Nephron (organoid): ENCODE results near the gene CD2.

ENCODE experiments used
- H3K27ac Mint-ChIP-seq, 3 experiments: 2 replicates each; pipeline ENCODE4 v1.8.0; 2020; ENCODE audit warnings: mixed read lengths in 3 of 3, mild to moderate bottlenecking in 2 of 3, moderate library complexity in 1 of 3
- H3K27me3 Mint-ChIP-seq: 2 replicates; pipeline ENCODE4 v1.8.0; 2021; ENCODE audit warnings: low read depth, mild to moderate bottlenecking, moderate library complexity, mixed read lengths
- H3K36me3 Mint-ChIP-seq: 2 replicates; pipeline ENCODE4 v1.8.0; 2020; ENCODE audit warnings: low read depth, mixed read lengths
- H3K4me1 Mint-ChIP-seq: 2 replicates; pipeline ENCODE4 v1.8.0; 2020; ENCODE audit warnings: mixed read lengths
- H3K4me3 Mint-ChIP-seq, 3 experiments: 2 replicates each; pipeline ENCODE4 v1.8.0; 2020; ENCODE audit warnings: mild to moderate bottlenecking in 3 of 3, mixed read lengths in 3 of 3, moderate library complexity in 2 of 3
- H3K9me3 Mint-ChIP-seq: 2 replicates; pipeline ENCODE4 v1.8.0; 2020; ENCODE audit warnings: mixed read lengths
- TF ChIP-seq, protein P1 (sequence below), 3 experiments: fragments of 200-600 bp; sonication (generic); IDR thresholded peaks; one replicate each; pipeline ENCODE4 v1.5.0; 2021; ENCODE audit warnings: antibody characterized with exemption in 3 of 3; ENCODE audit not compliant: unreplicated experiment in 3 of 3

CD2 gene

DNA sequence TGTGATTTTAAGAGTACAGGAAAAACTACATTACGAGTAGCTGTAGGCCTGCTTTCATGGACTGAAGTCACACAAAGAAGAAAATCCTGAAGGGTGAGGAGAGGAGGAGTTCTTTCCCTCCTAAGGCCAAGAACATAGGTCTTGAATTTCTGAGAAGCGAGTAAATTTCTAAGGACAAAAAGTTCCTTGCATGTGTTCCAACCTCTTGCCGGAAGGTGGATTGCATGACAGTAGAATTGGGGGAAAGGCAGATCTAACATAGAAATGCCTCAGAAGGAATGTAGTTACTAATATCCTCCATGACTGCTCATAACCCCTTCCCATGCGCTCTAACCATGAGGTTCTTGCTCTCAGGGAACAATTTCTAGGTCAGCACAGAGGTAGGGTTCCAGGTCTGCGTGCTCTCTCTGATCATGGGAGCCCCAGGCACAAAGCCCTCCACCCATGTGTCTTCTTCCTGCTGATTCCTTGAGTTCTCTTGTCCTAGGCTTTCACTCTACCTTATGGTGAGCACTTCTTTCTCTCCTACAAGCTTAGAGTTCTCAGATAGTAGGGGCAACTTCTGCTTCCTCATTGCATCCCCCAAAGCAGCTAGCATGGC is 13.7 kb downstream of the CD2 start:
- H3K27me3 Mint-ChIP-seq, result no peaks in the 10 kb centered on the region
- no peaks in the 10 kb centered on the region for H3K9me3 Mint-ChIP-seq
- TF ChIP-seq, protein P1, sequence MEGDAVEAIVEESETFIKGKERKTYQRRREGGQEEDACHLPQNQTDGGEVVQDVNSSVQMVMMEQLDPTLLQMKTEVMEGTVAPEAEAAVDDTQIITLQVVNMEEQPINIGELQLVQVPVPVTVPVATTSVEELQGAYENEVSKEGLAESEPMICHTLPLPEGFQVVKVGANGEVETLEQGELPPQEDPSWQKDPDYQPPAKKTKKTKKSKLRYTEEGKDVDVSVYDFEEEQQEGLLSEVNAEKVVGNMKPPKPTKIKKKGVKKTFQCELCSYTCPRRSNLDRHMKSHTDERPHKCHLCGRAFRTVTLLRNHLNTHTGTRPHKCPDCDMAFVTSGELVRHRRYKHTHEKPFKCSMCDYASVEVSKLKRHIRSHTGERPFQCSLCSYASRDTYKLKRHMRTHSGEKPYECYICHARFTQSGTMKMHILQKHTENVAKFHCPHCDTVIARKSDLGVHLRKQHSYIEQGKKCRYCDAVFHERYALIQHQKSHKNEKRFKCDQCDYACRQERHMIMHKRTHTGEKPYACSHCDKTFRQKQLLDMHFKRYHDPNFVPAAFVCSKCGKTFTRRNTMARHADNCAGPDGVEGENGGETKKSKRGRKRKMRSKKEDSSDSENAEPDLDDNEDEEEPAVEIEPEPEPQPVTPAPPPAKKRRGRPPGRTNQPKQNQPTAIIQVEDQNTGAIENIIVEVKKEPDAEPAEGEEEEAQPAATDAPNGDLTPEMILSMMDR (IDR thresholded peaks at IDR 0.05; ENCODE audit: unreplicated experiment in 3 of 3), result no peak
- no peaks in the 10 kb centered on the region for H3K36me3 Mint-ChIP-seq
- peaks cover 9% of the 10 kb centered on the region for H3K4me1 Mint-ChIP-seq
- no peak overlapping the region for H3K4me3 Mint-ChIP-seq
- no peak overlapping the region for H3K27ac Mint-ChIP-seq

DNA sequence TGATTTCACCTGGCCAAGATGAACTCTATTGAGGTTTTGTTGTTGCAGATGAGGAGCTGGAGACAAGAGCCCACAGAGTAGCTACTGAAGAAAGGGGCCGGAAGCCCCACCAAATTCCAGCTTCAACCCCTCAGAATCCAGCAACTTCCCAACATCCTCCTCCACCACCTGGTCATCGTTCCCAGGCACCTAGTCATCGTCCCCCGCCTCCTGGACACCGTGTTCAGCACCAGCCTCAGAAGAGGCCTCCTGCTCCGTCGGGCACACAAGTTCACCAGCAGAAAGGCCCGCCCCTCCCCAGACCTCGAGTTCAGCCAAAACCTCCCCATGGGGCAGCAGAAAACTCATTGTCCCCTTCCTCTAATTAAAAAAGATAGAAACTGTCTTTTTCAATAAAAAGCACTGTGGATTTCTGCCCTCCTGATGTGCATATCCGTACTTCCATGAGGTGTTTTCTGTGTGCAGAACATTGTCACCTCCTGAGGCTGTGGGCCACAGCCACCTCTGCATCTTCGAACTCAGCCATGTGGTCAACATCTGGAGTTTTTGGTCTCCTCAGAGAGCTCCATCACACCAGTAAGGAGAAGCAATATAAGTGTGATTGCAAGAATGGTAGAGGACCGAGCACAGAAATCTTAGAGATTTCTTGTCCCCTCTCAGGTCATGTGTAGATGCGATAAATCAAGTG is 14.3 kb downstream of the CD2 start:
- H3K9me3 Mint-ChIP-seq, result peaks cover 5% of the 10 kb centered on the region
- H3K36me3 Mint-ChIP-seq, result no peaks in the 10 kb centered on the region
- no peaks in the 10 kb centered on the region for H3K27me3 Mint-ChIP-seq
- H3K4me1 Mint-ChIP-seq, result peaks cover 2% of the 10 kb centered on the region
- H3K27ac Mint-ChIP-seq, result no peak overlapping the region
- H3K4me3 Mint-ChIP-seq, result no peak overlapping the region
- TF ChIP-seq, protein P1 (IDR thresholded peaks at IDR 0.05; ENCODE audit: unreplicated experiment in 3 of 3), result no peak

DNA sequence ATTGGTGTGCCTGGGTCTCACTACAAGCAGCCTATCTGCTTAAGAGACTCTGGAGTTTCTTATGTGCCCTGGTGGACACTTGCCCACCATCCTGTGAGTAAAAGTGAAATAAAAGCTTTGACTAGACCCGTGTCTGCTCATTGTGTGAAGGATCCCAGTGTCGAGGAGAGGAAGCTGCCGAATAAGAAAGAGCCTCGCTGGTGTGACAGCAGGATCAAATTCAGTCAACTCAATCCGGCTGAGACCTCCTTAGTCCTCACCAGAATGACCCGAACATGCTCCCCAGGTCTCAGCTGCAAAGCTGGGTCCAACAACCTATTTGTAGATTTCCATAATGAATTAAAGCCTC is 14.8 kb downstream of the CD2 start:
- Mint-ChIP-seq H3K36me3 (no peaks in the 10 kb centered on the region), H3K27me3 (no peaks in the 10 kb centered on the region), H3K27ac (no peak overlapping the region), H3K4me3 (no peak overlapping the region), H3K9me3 (peaks cover 6% of the 10 kb centered on the region), H3K4me1 (no peaks in the 10 kb centered on the region)
- TF ChIP-seq, protein P1 (IDR thresholded peaks at IDR 0.05; ENCODE audit: unreplicated experiment in 3 of 3), result no peak

DNA sequence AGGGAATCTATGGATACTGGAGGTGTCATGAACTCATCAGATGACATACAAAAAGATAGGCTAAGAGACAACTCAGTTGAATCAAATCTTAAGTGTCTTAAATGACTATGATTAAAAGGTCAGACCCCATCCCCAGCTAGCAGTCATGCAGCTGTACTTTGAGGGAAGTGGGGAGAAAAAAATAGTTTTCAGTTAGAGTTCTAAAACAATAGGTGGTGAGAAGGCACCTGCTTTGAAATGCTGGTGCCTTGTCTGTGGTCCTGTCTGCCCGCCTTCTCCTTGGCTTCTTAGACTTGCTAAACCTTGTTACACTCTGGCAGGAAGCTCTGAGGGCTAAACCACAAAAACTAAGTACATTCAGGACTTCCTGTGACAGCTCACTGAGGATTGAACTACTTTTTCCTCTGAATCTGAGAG is 15.3 kb downstream of the CD2 start:
- TF ChIP-seq, protein P1 (IDR thresholded peaks at IDR 0.05; ENCODE audit: unreplicated experiment in 3 of 3), result no peak
- Mint-ChIP-seq H3K27me3 (no peaks in the 10 kb centered on the region), H3K36me3 (no peaks in the 10 kb centered on the region), H3K27ac (no peak overlapping the region), H3K4me1 (no peaks in the 10 kb centered on the region), H3K9me3 (peaks cover 11% of the 10 kb centered on the region), H3K4me3 (no peak overlapping the region)

DNA sequence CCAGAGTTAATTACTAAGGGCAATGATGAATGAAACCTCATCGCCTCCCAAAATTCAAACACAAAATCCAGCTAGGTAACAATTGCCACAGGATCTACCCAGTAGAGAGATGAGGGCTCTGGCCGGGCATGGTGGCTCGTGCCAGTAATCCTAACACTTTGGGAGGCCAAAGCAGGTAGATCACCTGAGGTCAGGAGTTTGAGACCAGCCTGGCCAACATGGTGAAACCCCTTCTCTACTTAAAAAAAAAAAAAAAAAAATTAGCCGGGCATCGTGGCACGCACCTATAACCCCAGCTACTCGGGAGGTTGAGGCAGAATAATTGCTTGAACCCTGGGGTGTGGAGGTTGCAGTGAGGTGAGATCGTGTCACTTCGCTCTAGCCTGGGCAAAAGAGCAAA is 15.8 kb downstream of the CD2 start:
- H3K27me3 Mint-ChIP-seq, result no peaks in the 10 kb centered on the region
- H3K9me3 Mint-ChIP-seq, result peaks cover 11% of the 10 kb centered on the region
- no peaks in the 10 kb centered on the region for H3K4me1 Mint-ChIP-seq
- H3K27ac Mint-ChIP-seq, result no peak overlapping the region
- H3K4me3 Mint-ChIP-seq, result no peak overlapping the region
- no peaks in the 10 kb centered on the region for H3K36me3 Mint-ChIP-seq
- TF ChIP-seq, protein P1 (IDR thresholded peaks at IDR 0.05; ENCODE audit: unreplicated experiment in 3 of 3), result no peak

DNA sequence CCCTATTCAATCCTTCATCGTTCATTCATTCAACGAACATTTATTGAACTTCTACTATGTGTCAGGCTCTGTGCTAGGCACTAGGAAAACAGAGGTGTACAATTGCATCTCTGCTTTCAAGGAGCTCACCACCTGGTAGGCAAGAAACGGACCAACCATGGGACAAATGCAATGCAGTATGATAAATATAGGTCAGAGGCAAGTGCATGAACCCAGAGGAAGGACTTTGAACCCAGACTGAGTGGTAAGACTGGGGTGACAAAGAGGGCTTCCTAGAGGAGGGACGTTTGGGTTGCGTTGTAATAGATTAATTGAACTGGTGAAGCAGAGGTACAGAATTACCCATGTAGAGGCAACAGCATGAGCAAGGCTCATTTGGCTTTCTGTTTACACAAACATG is 16.4 kb downstream of the CD2 start:
- Mint-ChIP-seq H3K4me3 (no peak overlapping the region), H3K4me1 (no peaks in the 10 kb centered on the region), H3K27me3 (no peaks in the 10 kb centered on the region), H3K36me3 (no peaks in the 10 kb centered on the region), H3K9me3 (peaks cover 11% of the 10 kb centered on the region), H3K27ac (no peak overlapping the region)
- TF ChIP-seq, protein P1 (IDR thresholded peaks at IDR 0.05; ENCODE audit: unreplicated experiment in 3 of 3), result no peak
